Esophagus squamous epithelium (tissue), 5 donors: ENCODE results near the gene RBMS3. TPM values are rescaled to one million over a fixed set of nuclear protein-coding genes. Genes with fewer than 3 reads are reported as not detected.
"Not testable (repeated sequence)": the region's sequence is repeated elsewhere in the genome, so short reads cannot be mapped to it uniquely, and the experiment has no call there.

Experiments
- DNase-seq: peaks from one replicate; lab custom pipeline; 2025; lab: John Stamatoyannopoulos, UW
- H3K27ac ChIP-seq, 4 donors: fragments of 200-600 bp; sonication (generic); one replicate each; pipeline ENCODE4 v1.5.1; 2016 to 2019; ENCODE audit warnings: mild to moderate bottlenecking in 1 of 4
- H3K27me3 ChIP-seq, 4 donors: fragments of 200-600 bp; sonication (generic); 1 replicate in 3 of 4; 2 replicates in 1 of 4; pipeline versions ENCODE4 v1.5.1 to v1.6.0; 2017 to 2021; ENCODE audit warnings: antibody characterized with exemption in 1 of 4
- H3K36me3 ChIP-seq, 3 donors: fragments of 200-600 bp; sonication (generic); one replicate each; pipeline ENCODE4 v1.5.1; 2016 to 2019
- H3K4me1 ChIP-seq, 3 donors: fragments of 200-600 bp; sonication (generic); one replicate each; pipeline ENCODE4 v1.5.1; 2017 to 2019
- H3K4me3 ChIP-seq, 4 donors: fragments of 200-600 bp; sonication (generic); 1 replicate in 3 of 4; 2 replicates in 1 of 4; pipeline ENCODE4 v1.5.1; 2016 to 2019; ENCODE audit warnings: mild to moderate bottlenecking in 2 of 4, moderate library complexity in 1 of 4
- H3K9me3 ChIP-seq, 3 donors: fragments of 200-600 bp; sonication (generic); one replicate each; pipeline ENCODE4 v1.5.1; 2016 to 2019
- CTCF ChIP-seq, 6 experiments: fragments of 450-650 bp in 4 of 6; fragments of 200-600 bp in 2 of 6; sonication (generic) in 2 of 6; IDR thresholded peaks; one replicate each; pipeline ENCODE4 v1.5.1; 2016 to 2019; ENCODE audit warnings: antibody characterized with exemption in 6 of 6, mild to moderate bottlenecking in 4 of 6, moderate library complexity in 4 of 6
- POLR2A ChIP-seq, 4 donors: fragments of 450-650 bp; IDR thresholded peaks; one replicate each; pipeline ENCODE4 v1.6.1; 2017; ENCODE audit warnings: antibody characterized with exemption in 4 of 4, mild to moderate bottlenecking in 4 of 4, moderate library complexity in 3 of 4
- WGBS, 2 donors: methylation state at CpG; one replicate each; pipeline ENCODE4 v1.1.5; 2018; 5-methylcytosine and 5-hydroxymethylcytosine counted together
- intact Hi-C: fragments of 100-400 bp; cut with DNase I; formaldehyde crosslinking; loops from one replicate; pipeline ENCODE4 v1.15.0; 2022
- small RNA-seq, 4 donors: library from RNA; depleted of rRNA; stranded (forward); fragments of <200 nt; gene quantifications; one replicate each; pipeline ENCODE3, GENCODE V24; 2016
- total RNA-seq, 4 donors: library from RNA; depleted of rRNA; stranded (reverse); fragments of >200 nt; gene quantifications; one replicate each; pipeline ENCODE4 v1.1.0, GENCODE V29; 2016
- donor health status: DM: yes; HTN: yes; CAD: no.

RBMS3 gene
- total RNA-seq, 4 donors from 2014 or later: 0.57 to 35.7 (median 6.1) TPM

GRCh38 chr3:30044515-30044914 lies 763.6 kb downstream of the RBMS3 start:
- intact Hi-C loops: no loop called here
- H3K27me3 ChIP-seq: no peaks in the 10 kb centered on the region
- no peaks in the 10 kb centered on the region for H3K9me3 ChIP-seq
- DNase-seq: no peak
- H3K27ac ChIP-seq: no peak overlapping the region
- H3K36me3 ChIP-seq: no peaks in the 10 kb centered on the region
- H3K4me1 ChIP-seq: no peaks in the 10 kb centered on the region
- TF ChIP-seq POLR2A (IDR thresholded peaks at IDR 0.05) (no peak), CTCF (IDR thresholded peaks at IDR 0.05) (no peak)
- H3K4me3 ChIP-seq: no peak overlapping the region
- WGBS, 2 donors: 52 to 58% methylated on average over 4 of the region's 4 CpGs

GRCh38 chr3:30048431-30048830 lies 767.6 kb downstream of the RBMS3 start:
- TF ChIP-seq CTCF (IDR thresholded peaks at IDR 0.05) (no peak), POLR2A (IDR thresholded peaks at IDR 0.05) (no peak)
- H3K4me3 ChIP-seq: no peak overlapping the region
- H3K27me3 ChIP-seq: no peaks in the 10 kb centered on the region
- intact Hi-C loops: no loop called here
- no peaks in the 10 kb centered on the region for H3K36me3 ChIP-seq
- no peaks in the 10 kb centered on the region for H3K4me1 ChIP-seq
- DNase-seq: no peak
- H3K27ac ChIP-seq: no peak overlapping the region
- WGBS, 2 donors: 81% methylated on average over 3 of the region's 3 CpGs
- no peaks in the 10 kb centered on the region for H3K9me3 ChIP-seq

GRCh38 chr3:30050116-30050515 lies 769.2 kb downstream of the RBMS3 start:
- intact Hi-C loops, H3K27ac ChIP-seq, H3K27me3 ChIP-seq, H3K9me3 ChIP-seq, DNase-seq, H3K4me3 ChIP-seq, H3K36me3 ChIP-seq, H3K4me1 ChIP-seq: not testable (repeated sequence)
- WGBS, 2 donors: 48 to 85% methylated on average over 3 to 5 of the region's 9 CpGs

GRCh38 chr3:30059240-30059639 lies 778.4 kb downstream of the RBMS3 start:
- intact Hi-C loops: no loop called here
- TF ChIP-seq CTCF (IDR thresholded peaks at IDR 0.05): no peak
- no peak for TF ChIP-seq POLR2A (IDR thresholded peaks at IDR 0.05)
- H3K4me1 ChIP-seq: no peaks in the 10 kb centered on the region
- no peak overlapping the region for H3K4me3 ChIP-seq
- H3K27me3 ChIP-seq: no peaks in the 10 kb centered on the region
- no peaks in the 10 kb centered on the region for H3K9me3 ChIP-seq
- no peaks in the 10 kb centered on the region for H3K36me3 ChIP-seq
- DNase-seq: no peak
- no peak overlapping the region for H3K27ac ChIP-seq

Small RNAs within 50 kb of the gene (small RNA-seq; reads per million reads assigned to genes)
- gene MTND4LP9: 0 reads per million in 4 donors
